SK-N-SH (cell line): ENCODE results near the gene NXNL2.

Experiments used
- FOXM1 ChIP-seq: IDR thresholded peaks from 2 replicates; pipeline ENCODE4 v1.4.0; 2012; ENCODE audit warnings: low read depth, mild to moderate bottlenecking
- JUND ChIP-seq: IDR thresholded peaks from 2 replicates; pipeline ENCODE4 v1.4.0; 2012
- YY1 ChIP-seq: IDR thresholded peaks from 2 replicates; pipeline ENCODE4 v1.4.0; 2012; ENCODE audit warnings: low read depth, mild to moderate bottlenecking
- TF ChIP-seq, protein P1 (sequence below): fragments of 200-600 bp; sonication (generic); IDR thresholded peaks from 2 replicates; pipeline ENCODE4 v1.6.1; 2017; ENCODE audit warnings: antibody characterized with exemption, mild to moderate bottlenecking, moderate library complexity
- TF ChIP-seq, protein P2 (sequence below): IDR thresholded peaks from 2 replicates; pipeline ENCODE4 v1.4.0; 2012; ENCODE audit warnings: low read depth, borderline replicate concordance

- TF ChIP-seq, protein P1, sequence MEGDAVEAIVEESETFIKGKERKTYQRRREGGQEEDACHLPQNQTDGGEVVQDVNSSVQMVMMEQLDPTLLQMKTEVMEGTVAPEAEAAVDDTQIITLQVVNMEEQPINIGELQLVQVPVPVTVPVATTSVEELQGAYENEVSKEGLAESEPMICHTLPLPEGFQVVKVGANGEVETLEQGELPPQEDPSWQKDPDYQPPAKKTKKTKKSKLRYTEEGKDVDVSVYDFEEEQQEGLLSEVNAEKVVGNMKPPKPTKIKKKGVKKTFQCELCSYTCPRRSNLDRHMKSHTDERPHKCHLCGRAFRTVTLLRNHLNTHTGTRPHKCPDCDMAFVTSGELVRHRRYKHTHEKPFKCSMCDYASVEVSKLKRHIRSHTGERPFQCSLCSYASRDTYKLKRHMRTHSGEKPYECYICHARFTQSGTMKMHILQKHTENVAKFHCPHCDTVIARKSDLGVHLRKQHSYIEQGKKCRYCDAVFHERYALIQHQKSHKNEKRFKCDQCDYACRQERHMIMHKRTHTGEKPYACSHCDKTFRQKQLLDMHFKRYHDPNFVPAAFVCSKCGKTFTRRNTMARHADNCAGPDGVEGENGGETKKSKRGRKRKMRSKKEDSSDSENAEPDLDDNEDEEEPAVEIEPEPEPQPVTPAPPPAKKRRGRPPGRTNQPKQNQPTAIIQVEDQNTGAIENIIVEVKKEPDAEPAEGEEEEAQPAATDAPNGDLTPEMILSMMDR, result no peak
- TF ChIP-seq YY1 (no peak), FOXM1 (0 out of 2 replicates have a peak, but pooled peaks have one; percentile 42), JUND (0 out of 2 replicates have a peak, but pooled peaks have one; percentile 33)
- TF ChIP-seq, protein P2, sequence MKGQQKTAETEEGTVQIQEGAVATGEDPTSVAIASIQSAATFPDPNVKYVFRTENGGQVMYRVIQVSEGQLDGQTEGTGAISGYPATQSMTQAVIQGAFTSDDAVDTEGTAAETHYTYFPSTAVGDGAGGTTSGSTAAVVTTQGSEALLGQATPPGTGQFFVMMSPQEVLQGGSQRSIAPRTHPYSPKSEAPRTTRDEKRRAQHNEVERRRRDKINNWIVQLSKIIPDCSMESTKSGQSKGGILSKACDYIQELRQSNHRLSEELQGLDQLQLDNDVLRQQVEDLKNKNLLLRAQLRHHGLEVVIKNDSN, result no peak
Measured at GRCh38 chr9:88530051-88530450, 4.9 kb upstream of the NXNL2 start.
